H1 (cell line): Measurements from ENCODE around the gene CBR3. TPM values are rescaled to one million over a fixed set of nuclear protein-coding genes. Genes with fewer than 3 reads are reported as not detected.

Experiments
- CHD7 ChIP-seq: fragments of 300-600 bp; sonication (generic); IDR thresholded peaks from 2 replicates; pipeline ENCODE4 v1.7.1; 2012; ENCODE audit warnings: low read length, moderate library complexity, mild to moderate bottlenecking, inconsistent platforms; ENCODE audit not compliant: insufficient replicate concordance
- EZH2 ChIP-seq: fragments of 200-600 bp; sonication (generic); IDR thresholded peaks from 2 replicates; pipeline ENCODE4 v1.7.1; 2012; ENCODE audit warnings: low read depth, mild to moderate bottlenecking, moderate library complexity, low read length, inconsistent platforms; ENCODE audit not compliant: severe bottlenecking
- polyA plus RNA-seq, 7 experiments: library from polyadenylated mRNA; depleted of rRNA in 3 of 7; stranded (reverse) in 5 of 7; unstranded in 2 of 7; fragments of >200 nt in 5 of 7; fragments of 200-250 nt in 2 of 7; gene quantifications; 1 replicate in 5 of 7; 2 replicates in 1 of 7; 4 replicates in 1 of 7; pipeline versions ENCODE4 v1.2.1 to v1.2.3, GENCODE V29; 2011 to 2013; ENCODE audit warnings: missing spikeins in 2 of 7, mixed read lengths in 2 of 7
- total RNA-seq: library from RNA; stranded (reverse); fragmentation: NEBNext Ultra II Directional; extraction: Animal tissue kit (Norgen Biotek cat#: 25700); gene quantifications from 2 replicates; pipeline ENCODE4 v1.2.1, GENCODE V29; 2021

The CBR3 gene
- total and polyA plus RNA-seq, 2 of the 8 experiments (the other 6 are each of a cell fraction or from before 2014, with no cell fraction given), result 1.2 to 4.3 TPM

GRCh38 chr21:36167541-36167940 is 32.7 kb downstream of the CBR3 start (continued):
- TF ChIP-seq CHD7 (no peak), EZH2 (no peak)
